ENCODE measurements around the gene RRBP1. TPM values are rescaled to one million over a fixed set of nuclear protein-coding genes. Genes with fewer than 3 reads are reported as not detected.

The RRBP1 gene
- total and polyA plus RNA-seq, 12 donors: 23.5 to 71.3 (median 29.7) TPM

GRCh38 chr20:17671011-17671410 is 11.0 kb downstream of the RRBP1 start:
- DNase-seq (no peak), ATAC-seq (no peak)
- no peaks in the 10 kb centered on the region for H3K27me3 ChIP-seq
- 87% methylated on average over 1 of the region's 1 CpG for WGBS, 2 donors
- no peak overlapping the region for H3K4me3 ChIP-seq
- no peak for TF ChIP-seq CTCF (IDR thresholded peaks at IDR 0.05)
- peaks cover 3 to 87% (median 28%) of the 10 kb centered on the region in 9 donors for H3K4me1 ChIP-seq
- no peaks in the 10 kb centered on the region for H3K9me3 ChIP-seq
- peaks cover 0 to 67% (median 0%) of the 10 kb centered on the region in 9 donors for H3K36me3 ChIP-seq
- peak overlapping the region in 1 of 10 donors; percentile 6 for H3K27ac ChIP-seq
- intact Hi-C loops (cut with DNase I): loop anchor here in 1 of 10 donors (10.0 kb wide), 1 partner anchor 234 kb away; no protein-coding TSS in a partner anchor

GRCh38 chr20:17669306-17669931 is 12.6 kb downstream of the RRBP1 start:
- DNase-seq (no peak), ATAC-seq (no peak)
- Histone ChIP-seq H3K27ac (no peak overlapping the region), H3K4me1 (peaks cover 0 to 87% (median 21%) of the 10 kb centered on the region in 9 donors), H3K36me3 (peaks cover 0 to 60% (median 0%) of the 10 kb centered on the region in 9 donors), H3K4me3 (no peak overlapping the region), H3K27me3 (no peaks in the 10 kb centered on the region), H3K9me3 (no peaks in the 10 kb centered on the region)
- intact Hi-C loops (cut with DNase I): no loop called here
- 86 to 88% methylated on average over 12 of the region's 12 CpGs for WGBS, 2 donors
- no peak for TF ChIP-seq CTCF (IDR thresholded peaks at IDR 0.05)

GRCh38 chr20:17668432-17668831 is 13.6 kb downstream of the RRBP1 start:
- H3K27ac ChIP-seq: no peak overlapping the region
- intact Hi-C loops (cut with DNase I): no loop called here
- DNase-seq (no peak), ATAC-seq (no peak)
- TF ChIP-seq CTCF (IDR thresholded peaks at IDR 0.05): no peak
- H3K27me3 ChIP-seq: no peaks in the 10 kb centered on the region
- H3K4me3 ChIP-seq: no peak overlapping the region
- peaks cover 0 to 88% (median 22%) of the 10 kb centered on the region in 9 donors for H3K4me1 ChIP-seq
- peaks cover 0 to 65% (median 0%) of the 10 kb centered on the region in 9 donors for H3K36me3 ChIP-seq
- WGBS, 2 donors: 98 to 99% methylated on average over 3 of the region's 3 CpGs
- H3K9me3 ChIP-seq: no peaks in the 10 kb centered on the region

GRCh38 chr20:17667445-17667844 is 14.6 kb downstream of the RRBP1 start:
- no peak for DNase-seq
- Histone ChIP-seq H3K36me3 (peaks cover 0 to 57% (median 0%) of the 10 kb centered on the region in 9 donors), H3K27me3 (no peaks in the 10 kb centered on the region), H3K4me1 (peaks cover 0 to 86% (median 28%) of the 10 kb centered on the region in 9 donors), H3K4me3 (no peak overlapping the region), H3K27ac (no peak overlapping the region), H3K9me3 (no peaks in the 10 kb centered on the region)
- ATAC-seq: no peak
- intact Hi-C loops (cut with DNase I): no loop called here
- TF ChIP-seq CTCF (IDR thresholded peaks at IDR 0.05): no peak
- WGBS, 2 donors: 83 to 90% methylated on average over 3 of the region's 3 CpGs
